Measurements from ENCODE around the gene RIMS4.

The RIMS4 gene

DNA sequence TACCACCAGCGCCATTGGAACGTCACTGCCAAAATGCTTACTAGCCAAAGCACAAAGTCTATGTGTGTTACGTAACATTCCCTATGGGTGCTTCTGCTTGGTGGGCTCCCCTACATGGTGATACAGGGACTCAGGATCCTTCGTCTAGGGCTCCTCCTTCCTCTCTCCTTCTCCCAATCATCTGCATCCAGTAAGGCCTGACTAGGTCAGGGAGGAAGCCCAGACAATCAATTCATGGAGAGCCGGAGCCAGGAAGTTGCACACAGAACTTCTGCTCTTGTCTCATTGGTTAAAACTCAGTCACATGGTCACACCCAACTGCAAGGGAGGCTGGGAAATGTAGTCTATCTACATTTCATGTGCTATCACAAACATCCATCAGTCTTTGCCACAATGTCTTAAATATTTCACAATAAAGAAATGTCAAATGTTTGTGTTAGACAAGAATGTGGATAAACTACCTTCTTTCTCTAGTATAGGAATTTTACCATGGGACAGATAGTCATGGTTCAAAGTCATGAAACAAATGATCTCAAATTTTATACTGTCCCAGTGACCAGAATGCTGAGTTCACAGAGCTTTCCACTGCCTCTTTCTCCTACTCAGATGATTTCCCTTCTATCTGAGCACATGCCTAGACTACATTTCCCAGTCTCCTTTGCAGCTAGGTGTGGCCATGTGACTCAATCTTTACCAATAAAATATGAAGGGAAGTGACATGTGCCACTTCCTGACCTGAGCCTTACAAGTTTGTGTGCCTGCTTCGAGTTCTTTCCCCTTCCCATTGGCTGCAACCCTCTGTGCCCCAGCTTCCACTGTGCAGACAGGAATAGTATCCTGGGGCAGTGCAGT, 74.0 kb downstream of the RIMS4 start:
- DNase-seq: peak; percentile 86

- no peak for DNase-seq
Measured at GRCh38 chr20:44735816-44736169, 74.6 kb downstream of the RIMS4 start.

DNA sequence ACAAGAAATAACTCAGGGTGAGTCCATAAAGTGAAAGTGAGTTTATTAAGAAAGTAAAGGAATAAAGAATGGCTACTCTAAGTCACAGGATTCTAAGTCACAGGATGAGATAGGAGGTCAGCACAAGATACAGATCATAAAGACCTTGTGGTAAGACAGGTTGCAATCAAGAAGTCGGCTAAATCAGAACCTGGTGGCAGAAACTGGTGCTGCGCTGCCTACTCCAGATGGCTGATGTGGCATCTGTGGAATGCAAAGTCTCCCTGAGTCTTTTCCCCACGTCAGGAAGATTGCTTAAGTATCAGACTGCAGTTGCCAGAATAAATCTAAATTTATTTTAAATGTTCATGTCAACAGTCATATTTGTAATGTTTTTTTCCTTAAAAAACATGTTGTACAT, 75.4 kb downstream of the RIMS4 start:
- no peak for DNase-seq

- DNase-seq: no peak
Measured at GRCh38 chr20:44733341-44734069, 76.8 kb downstream of the RIMS4 start.

DNA sequence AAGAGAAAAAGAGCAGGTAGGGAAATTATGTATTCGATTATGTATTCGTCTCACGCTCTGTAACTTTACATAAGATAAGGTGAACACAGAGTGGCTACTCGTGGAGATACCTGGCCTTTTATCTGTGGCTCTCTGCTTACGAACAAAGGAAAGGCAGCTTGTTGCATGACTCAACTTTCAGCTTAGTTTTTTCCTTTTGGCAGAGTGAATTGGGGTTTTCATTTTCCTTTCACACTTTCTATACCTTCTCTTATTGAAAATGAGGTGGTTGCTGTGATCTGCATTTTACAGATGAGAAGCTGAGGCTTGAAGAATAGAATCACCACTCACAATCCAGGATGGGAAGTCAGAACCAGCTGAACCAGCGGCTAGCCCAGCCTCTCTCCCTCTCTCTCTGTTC, 78.0 kb downstream of the RIMS4 start:
- DNase-seq: no peak

GRCh38 chr20:44731657-44732056, 78.7 kb downstream of the RIMS4 start:
- no peak for DNase-seq

DNA sequence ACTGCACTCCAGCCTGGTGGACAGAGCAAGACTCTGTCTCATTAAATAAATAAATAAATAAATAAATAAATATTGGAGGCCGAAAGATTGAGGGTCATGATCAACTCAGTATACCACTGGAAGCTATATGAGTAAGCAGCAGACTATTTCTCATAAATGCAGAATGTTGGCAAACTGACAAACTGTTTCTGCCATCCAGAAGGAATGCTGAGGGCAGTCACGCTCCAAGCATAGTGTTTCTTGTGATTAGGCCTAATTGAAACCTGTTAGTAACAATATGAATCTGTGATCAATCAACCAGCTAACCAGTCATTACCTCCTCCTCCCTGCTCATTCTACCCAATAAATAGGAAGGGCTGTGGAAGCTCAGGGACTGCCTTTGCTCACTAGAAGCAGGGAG, 79.9 kb downstream of the RIMS4 start:
- no peak for DNase-seq

DNA sequence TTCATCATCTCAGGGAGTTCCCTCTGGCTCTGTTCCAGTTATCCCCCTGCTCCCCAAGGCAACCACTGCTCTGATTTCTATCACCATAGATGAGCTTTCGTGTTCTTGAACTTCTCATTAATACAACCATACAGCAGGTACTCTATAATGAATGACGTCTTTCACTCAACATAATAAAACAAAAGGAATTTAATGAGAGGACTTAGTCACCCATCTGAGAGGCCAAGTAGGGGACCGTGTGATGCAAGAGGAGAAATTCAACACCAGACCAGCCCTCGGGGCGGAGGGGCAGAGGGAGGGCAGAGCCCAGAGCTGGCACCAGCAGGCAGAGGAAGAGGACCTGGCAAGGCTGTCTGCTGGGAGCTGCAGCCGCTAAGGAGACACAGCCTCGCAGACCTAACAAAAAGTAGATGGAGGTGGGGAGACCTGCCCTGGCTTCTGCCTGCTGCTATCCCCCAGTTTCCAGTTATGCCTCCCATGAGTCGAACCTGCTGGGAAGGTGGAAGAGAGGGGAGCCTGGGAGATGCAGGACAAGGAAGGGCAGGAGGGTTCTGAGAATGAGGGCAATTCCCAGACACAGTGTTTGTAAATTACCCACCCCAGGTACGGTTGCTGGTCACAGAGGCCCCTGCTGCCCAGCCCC, 81.4 kb downstream of the RIMS4 start:
- DNase-seq: peak; percentile 78

GRCh38 chr20:44727651-44728050, 82.7 kb downstream of the RIMS4 start:
- DNase-seq: no peak

DNA sequence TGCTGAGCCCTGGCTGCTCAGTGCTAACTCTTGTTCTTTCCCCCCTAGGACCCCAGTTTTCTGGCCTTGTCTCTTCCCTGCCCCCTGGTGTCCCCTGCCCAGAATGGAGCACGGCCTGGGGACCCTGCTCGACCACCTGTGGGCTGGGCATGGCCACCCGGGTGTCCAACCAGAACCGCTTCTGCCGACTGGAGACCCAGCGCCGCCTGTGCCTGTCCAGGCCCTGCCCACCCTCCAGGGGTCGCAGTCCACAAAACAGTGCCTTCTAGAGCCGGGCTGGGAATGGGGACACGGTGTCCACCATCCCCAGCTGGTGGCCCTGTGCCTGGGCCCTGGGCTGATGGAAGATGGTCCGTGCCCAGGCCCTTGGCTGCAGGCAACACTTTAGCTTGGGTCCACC, 83.3 kb downstream of the RIMS4 start:
- no peak for DNase-seq

- no peak for DNase-seq
Measured at GRCh38 chr20:44725837-44726236, 84.5 kb downstream of the RIMS4 start.

GRCh38 chr20:44724423-44725091, 85.8 kb downstream of the RIMS4 start:
- no peak for DNase-seq

- DNase-seq: no peak
Measured at GRCh38 chr20:44723798-44724362, 86.5 kb downstream of the RIMS4 start.

DNA sequence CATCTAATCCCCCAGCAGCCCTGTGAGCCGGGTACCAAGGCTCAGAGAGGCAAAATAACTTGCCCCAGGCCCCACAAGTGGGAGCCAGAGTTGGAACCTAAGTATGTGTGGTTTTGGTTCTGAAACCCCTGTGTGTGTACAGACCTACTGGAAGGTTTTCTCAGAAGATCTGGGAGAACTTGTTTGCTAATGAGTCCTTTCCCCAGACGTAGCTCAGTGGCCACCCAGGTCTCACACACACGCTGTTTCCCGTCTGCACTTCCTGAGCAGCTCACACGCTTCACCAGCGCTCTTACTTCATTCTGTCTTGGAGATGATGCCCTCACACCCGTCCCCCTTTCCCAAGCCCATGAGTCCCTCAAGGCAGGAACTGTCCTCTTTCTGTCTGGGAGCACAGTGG, 87.0 kb downstream of the RIMS4 start:
- no peak for DNase-seq

DNA sequence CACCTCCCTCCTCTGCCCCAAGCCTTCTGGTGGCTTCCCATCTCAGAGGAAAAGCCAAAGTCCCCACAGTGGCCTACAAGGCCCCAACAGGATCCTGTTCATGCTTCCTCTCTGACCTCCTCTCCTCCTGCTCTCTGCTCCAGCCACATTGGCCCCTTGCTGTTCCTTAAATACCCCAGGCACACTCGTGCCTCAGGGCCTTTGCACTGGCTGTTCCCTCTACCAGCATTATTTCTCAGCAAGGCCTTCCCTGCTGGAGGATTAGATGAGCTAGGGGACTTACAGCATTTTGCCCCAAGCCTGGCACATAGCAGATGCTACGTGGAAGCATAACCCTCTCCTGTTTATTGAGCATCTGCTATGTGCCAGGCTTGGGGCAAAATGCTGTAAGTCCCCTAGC, 87.4 kb downstream of the RIMS4 start:
- no peak for DNase-seq

- DNase-seq: no peak
Measured at GRCh38 chr20:44721785-44722054, 88.6 kb downstream of the RIMS4 start.

DNA sequence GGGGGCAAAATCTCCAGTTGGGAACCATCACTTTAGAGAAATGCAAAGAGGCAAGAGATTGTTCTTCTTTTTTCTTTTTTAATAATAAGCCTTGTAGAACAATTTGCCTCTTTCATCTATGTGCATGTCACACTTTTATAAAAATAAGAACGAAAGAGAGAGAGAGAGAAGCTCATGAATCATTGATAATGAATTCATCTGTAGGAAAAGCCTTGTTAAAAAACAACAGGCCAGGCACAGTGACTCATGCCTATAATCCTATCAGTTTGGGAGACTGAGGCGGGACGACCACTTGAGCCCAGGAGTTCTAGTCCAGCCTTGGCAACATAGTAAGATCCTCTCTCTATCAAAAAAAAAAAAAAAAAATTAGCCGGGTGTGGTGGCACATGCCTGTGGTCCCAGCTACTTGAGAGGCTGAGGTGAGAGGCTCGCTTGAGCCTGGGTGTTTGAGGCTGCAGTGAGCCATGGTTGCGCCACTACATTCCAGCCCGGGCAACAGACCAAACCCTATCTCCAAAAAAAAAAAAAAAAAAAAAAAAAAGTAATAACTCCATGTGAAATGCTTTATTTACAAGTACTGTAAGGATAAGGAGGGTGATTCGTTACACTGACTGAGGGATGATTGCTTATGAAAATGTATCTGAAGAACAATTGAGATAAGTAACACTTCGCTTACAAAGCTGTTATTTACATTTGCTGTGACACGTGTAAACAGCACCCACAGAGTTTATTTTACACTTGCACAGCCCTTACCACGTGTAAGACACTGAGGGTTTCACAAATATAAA, 89.2 kb downstream of the RIMS4 start:
- no peak for DNase-seq

- DNase-seq: no peak
Measured at GRCh38 chr20:44720621-44720996, 89.7 kb downstream of the RIMS4 start.

DNA sequence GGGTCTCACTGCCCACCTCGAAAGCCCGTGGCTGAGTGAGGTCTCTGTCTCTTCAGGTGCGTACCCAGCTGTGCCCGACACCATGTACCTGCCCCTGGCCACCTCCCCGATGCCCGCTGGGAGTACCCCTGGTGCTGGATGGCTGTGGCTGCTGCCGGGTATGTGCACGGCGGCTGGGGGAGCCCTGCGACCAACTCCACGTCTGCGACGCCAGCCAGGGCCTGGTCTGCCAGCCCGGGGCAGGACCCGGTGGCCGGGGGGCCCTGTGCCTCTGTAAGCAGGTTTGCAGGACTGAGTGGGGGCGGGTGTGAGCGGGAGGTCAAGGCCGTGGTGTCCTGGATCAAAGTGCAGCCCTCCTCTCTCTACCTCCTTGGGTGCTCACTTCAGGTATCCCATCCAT, 90.5 kb downstream of the RIMS4 start:
- DNase-seq: no peak

DNA sequence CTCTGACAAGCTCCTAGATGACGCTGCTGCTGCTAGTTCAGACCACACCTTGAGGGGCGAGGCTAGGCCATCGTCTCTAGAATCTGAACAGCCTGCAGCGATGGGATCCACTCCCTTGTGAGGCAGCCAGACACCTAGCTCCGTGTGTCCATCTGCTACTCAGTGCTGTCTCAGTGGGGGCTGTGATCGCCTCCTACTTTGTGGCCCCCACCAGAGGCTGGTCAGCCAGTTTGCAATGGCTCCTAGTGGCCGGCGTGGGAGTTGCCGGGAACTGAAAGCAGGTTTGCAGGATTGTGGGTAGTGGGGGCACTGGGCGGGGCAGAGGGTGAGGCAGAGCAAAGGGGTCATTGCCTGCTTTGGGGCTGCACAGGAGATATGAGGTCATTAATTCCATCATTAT, 92.4 kb downstream of the RIMS4 start:
- peak; percentile 31 for DNase-seq

DNA sequence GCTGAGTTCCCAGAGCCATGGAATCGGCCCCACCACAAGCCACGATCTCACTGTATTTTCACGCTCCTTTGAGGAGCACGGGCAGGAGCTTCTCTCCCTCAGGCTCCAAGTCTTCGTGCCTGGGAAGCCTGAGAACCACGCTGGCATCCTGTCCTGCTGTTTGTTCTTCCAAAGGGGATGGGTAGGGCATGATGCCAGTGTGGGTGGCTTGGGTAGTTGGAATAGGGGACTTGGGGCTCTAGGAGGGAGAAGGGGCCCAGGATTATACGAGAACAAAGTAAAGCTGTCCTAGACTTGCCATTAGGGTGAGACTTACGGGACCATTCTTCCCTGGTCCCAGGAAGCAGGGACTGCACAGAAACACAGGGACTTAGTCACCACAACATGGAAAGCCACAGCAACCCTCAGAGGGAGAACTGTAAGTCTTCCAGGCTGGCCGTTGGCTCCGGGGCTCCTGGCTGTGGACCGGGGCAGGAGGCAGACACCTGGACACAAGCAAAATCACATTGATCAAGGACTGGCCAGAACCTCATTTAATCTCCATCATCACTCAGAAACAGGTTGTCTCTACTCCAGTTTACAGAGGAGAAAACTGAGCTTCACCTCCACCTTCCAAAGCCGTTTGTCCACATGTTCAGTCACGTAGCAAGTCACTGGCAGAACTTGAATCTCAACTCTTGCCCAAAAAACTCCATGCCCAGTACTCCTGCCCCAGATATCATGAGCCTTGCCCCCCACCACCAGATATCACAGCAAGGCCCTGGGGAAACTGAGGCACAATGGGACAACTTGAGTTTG, 93.8 kb downstream of the RIMS4 start:
- DNase-seq: no peak

All from NCI-H524 treated with DMSO at 0.1 percent for 48 hours (cell line).